Measurements from ENCODE around the gene CYP2S1.

The CYP2S1 gene

GRCh38 chr19:41195675-41196497, 2.9 kb downstream of the CYP2S1 start:
- no peak for DNase-seq (ENCODE audit: low read depth)

DNA sequence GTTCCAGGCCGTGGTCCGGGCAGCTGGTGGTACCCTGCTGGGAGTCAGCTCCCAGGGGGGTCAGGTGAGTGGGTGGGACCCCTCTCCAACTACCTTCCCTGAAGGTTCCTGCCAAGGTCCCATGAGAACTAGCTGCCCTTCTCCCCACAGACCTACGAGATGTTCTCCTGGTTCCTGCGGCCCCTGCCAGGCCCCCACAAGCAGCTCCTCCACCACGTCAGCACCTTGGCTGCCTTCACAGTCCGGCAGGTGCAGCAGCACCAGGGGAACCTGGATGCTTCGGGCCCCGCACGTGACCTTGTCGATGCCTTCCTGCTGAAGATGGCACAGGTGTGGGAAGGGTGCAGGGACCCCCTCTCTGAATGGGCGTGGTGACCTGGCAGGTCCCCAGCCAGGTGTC, 5.5 kb downstream of the CYP2S1 start:
- DNase-seq (ENCODE audit: low read depth) = no peak

DNA sequence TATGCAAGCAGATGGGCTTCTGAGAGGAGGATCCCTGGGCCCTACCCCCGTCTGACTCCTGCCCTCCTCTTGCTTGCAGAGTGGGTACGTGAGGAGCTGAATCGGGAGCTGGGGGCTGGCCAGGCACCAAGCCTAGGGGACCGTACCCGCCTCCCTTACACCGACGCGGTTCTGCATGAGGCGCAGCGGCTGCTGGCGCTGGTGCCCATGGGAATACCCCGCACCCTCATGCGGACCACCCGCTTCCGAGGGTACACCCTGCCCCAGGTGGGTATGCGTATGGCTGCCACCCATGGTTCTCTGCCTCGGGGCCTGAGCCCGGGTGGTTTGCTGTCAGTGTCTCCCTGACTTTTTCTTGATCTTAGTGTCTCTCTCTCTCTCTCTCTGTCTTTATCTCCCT, 10.4 kb downstream of the CYP2S1 start:
- DNase-seq (ENCODE audit: low read depth) = no peak

DNA sequence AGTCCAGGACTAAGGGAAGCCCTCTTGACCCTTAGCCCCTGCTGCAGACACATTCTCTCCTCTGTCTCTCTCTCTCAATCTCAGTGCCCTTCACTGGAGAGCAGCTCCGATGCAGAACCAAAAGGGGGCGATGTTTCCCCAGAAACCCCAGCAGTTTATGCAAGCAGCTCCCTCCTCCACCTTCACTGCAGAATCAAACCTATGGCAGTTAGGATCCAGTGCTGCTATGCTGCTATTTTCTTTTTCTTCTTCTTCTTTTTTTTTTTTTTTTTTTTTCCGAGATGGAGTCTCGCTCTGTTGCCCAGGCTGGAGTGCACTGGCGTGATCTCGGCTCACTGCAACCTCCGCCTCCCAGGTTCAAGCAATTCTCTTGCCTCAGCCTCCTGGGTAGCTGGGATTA, 11.3 kb downstream of the CYP2S1 start:
- peak; percentile 53 for DNase-seq (ENCODE audit: low read depth)

- no peak for DNase-seq (ENCODE audit: low read depth)
These were observed 13.0 kb downstream of the CYP2S1 start for GRCh38 chr19:41205995-41206394.

GRCh38 chr19:41206456-41206855, 13.4 kb downstream of the CYP2S1 start:
- DNase-seq (ENCODE audit: low read depth) = no peak

DNA sequence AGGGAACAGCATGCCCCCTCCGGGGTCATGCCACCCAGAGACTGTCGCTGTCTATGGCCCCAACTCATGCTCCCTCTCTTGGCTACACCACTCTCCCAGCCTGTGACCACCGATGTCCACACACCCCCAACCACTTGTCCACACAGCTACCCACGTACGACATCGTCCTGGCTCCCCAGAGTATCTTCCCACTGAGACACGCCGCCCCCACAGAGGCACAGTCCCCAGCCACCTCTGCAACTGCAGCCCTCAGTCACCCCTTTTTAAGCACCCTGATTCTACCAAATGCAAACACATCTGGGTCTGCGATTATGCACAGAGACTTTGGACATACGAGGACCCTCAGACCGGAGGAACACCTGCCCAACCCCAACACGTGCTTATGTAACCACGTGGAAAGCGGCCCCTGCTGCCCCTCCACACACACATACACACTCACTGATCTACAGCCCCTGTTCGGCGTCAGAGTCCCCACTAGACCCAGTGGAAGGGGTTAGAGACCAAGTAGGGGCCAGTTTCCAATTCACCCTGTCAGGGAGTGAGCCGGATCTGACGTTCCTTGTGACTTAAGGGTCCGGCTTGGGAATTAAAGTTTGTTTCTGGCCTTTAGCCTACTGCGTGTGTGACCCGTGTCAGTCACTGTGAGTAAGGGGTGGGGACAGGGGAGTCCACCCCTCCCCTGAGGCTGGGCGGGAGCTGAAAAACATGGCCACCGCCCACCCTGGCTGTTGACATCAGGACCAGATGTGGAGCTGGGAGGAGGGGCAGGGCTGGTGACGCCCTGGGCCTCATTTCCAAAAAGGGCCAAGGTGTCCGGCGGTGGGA, 14.1 kb downstream of the CYP2S1 start:
- DNase-seq (ENCODE audit: low read depth) = no peak

- no peak for DNase-seq (ENCODE audit: low read depth)
These were observed 21.1 kb downstream of the CYP2S1 start for GRCh38 chr19:41214161-41214560.

DNA sequence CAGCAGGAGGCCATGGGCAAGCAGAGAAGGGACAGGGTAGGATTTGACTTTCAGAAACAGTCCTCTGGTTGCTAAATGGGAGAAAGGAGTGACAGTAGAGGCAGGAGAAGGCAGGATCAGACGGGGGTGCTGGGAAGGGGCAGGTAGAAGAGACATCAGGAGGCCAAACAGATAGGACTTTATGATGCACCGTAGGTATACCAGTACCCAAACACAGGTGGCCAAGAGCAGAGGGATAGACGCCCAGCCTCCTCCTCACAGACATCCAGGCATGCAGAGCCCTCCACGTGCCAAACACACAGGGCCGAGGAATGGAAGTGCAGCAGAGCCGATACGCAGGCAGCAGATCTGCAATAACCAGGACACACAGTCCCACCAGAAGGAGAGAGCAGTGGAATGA, 24.7 kb downstream of the CYP2S1 start:
- DNase-seq (ENCODE audit: low read depth) = no peak

- DNase-seq (ENCODE audit: low read depth) = no peak
These were observed 25.2 kb downstream of the CYP2S1 start for GRCh38 chr19:41218249-41218614.

GRCh38 chr19:41218615-41219507, 25.8 kb downstream of the CYP2S1 start, which contains the start of gene AXL:
AXL (plus strand) TSS chr19:41219223; CDS start chr19:41219393, 170 bp downstream.
- DNase-seq (ENCODE audit: low read depth) = peak; percentile 61

- no peak for DNase-seq (ENCODE audit: low read depth)
These were observed 27.0 kb downstream of the CYP2S1 start for GRCh38 chr19:41219924-41220567.

GRCh38 chr19:41220811-41221210, 27.8 kb downstream of the CYP2S1 start:
- DNase-seq (ENCODE audit: low read depth) = no peak

GRCh38 chr19:41221514-41222205, 28.6 kb downstream of the CYP2S1 start:
- no peak for DNase-seq (ENCODE audit: low read depth)

- no peak for DNase-seq (ENCODE audit: low read depth)
These were observed 29.2 kb downstream of the CYP2S1 start for GRCh38 chr19:41222240-41222639.

GRCh38 chr19:41223431-41224234, 30.6 kb downstream of the CYP2S1 start:
- peak; percentile 98 for DNase-seq (ENCODE audit: low read depth)

DNA sequence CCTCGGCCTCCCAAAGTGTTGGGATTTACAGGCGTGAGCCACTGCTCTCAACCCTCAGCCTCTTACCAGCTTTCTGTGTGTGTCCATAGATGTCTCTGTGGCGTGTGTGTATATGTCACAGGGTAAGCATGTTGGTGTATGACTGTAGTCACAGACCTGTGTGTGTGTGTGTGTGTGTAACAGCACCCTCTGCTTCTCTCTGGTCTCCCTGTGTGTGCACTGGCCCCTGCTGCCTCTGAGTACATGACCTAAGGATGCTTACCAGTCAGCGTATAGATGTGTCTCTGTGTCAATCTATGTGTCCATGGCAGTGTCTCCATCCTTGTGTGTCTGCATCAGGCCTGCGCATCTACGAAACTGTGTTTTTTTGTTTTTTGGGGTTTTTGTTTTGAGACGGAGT, 31.6 kb downstream of the CYP2S1 start:
- no peak for DNase-seq (ENCODE audit: low read depth)

GRCh38 chr19:41225238-41226052, 32.4 kb downstream of the CYP2S1 start:
- DNase-seq (ENCODE audit: low read depth) = peak; percentile 98
